GM19025 (cell line): Measurements from ENCODE around the gene CLASRP.

Experiments
- ATAC-seq: cut with Tn5 transposase; IDR thresholded peaks from one replicate; pipeline ENCODE4 v1.9.1; 2021; ENCODE audit warnings: mild to moderate bottlenecking, low read depth, moderate library complexity; ENCODE audit not compliant: unreplicated experiment

The CLASRP gene

GRCh38 chr19:45058622-45059159, 19.8 kb downstream of the CLASRP start:
- no peak for ATAC-seq

GRCh38 chr19:45059258-45059965, 20.6 kb downstream of the CLASRP start:
- no peak for ATAC-seq

- ATAC-seq, result no peak
Measured at GRCh38 chr19:45061965-45062364, 23.1 kb downstream of the CLASRP start.

- ATAC-seq, result no peak
Measured at GRCh38 chr19:45063851-45064801, 25.3 kb downstream of the CLASRP start.

- ATAC-seq, result no peak
Measured at GRCh38 chr19:45066921-45067661, 28.2 kb downstream of the CLASRP start.

GRCh38 chr19:45068041-45068440, 29.2 kb downstream of the CLASRP start:
- no peak for ATAC-seq

- no peak for ATAC-seq
Measured at GRCh38 chr19:45069056-45069455, 30.2 kb downstream of the CLASRP start.

- ATAC-seq, result no peak
Measured at GRCh38 chr19:45070214-45070613, 31.4 kb downstream of the CLASRP start.

GRCh38 chr19:45070861-45071544, 32.2 kb downstream of the CLASRP start:
- ATAC-seq, result no peak

GRCh38 chr19:45071545-45071938, 32.7 kb downstream of the CLASRP start:
- ATAC-seq, result no peak

GRCh38 chr19:45071969-45072790, 33.3 kb downstream of the CLASRP start:
- no peak for ATAC-seq

- no peak for ATAC-seq
Measured at GRCh38 chr19:45074744-45075300, 36.0 kb downstream of the CLASRP start.

- ATAC-seq, result peak; percentile 51
Measured at GRCh38 chr19:45075301-45076028, 36.6 kb downstream of the CLASRP start.

- peak; percentile 48 for ATAC-seq
Measured at GRCh38 chr19:45076029-45076850, 37.4 kb downstream of the CLASRP start, which contains the start of gene ZNF296. ZNF296 (minus strand) TSS chr19:45076478; CDS start chr19:45076373, 105 bp downstream.

GRCh38 chr19:45076851-45077730, 38.2 kb downstream of the CLASRP start:
- no peak for ATAC-seq

GRCh38 chr19:45078390-45079062, 39.7 kb downstream of the CLASRP start:
- no peak for ATAC-seq
